ENCODE data around the gene CCDC88B.

DNA sequence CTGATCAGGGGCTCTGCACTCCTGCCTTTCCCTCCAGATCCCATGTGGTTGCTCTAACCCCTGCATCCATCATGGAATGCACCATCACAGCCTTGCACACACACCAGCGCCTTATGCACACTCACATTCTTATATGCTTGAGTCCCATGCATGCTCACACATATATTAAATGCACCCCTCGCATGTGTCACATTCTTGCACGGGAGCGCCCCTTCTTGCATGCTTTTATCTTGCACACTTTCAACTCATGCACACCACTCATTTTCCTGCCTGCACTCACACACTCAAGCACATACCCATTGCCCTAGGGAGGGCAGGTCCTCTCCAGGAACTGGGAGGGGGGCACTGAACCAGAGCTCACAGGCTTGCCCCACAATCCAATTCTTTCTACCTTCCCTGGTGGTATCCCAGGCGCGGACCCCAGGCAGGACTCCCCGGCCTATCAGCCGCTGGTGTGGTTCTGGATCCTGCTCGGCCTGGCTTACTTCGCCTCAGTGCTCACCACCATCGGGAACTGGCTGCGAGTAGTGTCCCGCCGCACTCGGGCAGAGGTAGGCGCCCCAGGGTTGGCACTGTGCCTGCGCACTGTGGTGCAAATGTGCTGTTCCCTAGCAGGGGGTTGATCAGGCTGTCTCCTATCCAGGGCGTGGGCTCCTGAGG lies 42.2 kb upstream of the CCDC88B start:
- TF ChIP-seq CTCF (IDR thresholded peaks at IDR 0.05) (no peak), POLR2A (IDR thresholded peaks at IDR 0.05) (no peak)

Data from esophagus squamous epithelium (tissue), 4 donors.